Measurements from ENCODE around the gene BCAS3.
A peak's percentile ranks its signal among the peaks of the same experiment; 100 is the strongest.

BCAS3 gene

DNA sequence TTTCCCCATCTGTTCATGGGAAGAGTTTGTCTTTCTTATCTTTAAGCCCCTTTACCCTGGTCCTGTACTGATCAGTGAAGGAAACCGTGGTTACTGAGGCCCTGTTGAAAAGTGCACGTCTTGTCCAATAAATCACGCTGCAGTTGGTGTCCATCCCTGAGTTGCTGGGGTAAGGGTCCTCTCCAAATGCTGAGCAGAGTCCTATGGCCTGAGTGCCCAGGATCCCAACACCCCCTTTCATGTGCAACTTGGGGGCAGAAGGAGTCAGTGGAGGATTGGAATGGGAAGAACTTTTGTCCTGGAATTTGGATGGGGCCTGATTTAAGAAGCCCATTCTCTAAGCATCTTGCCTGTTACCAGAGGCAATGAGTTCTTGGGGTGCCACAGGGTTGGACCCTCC is 715.0 kb downstream of the BCAS3 start:
- DNase-seq, result no peak

DNA sequence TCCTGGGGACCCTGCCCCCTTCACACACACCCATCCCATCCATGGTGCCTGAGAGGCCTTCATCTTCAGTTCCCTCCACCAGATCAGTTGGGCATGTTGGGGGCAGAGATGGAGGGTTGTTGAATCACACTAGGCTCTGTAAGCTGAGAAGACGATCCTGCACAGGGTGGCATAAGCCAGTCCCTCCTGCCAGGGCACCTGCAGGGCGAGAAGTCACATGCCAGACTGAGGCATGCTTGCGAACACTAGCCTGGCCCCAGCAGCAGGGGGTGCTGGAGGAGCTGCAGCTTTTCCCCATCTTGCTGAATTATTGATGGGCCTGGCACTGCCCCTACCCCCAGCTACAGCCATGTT is 715.9 kb downstream of the BCAS3 start:
- DNase-seq, result no peak

DNA sequence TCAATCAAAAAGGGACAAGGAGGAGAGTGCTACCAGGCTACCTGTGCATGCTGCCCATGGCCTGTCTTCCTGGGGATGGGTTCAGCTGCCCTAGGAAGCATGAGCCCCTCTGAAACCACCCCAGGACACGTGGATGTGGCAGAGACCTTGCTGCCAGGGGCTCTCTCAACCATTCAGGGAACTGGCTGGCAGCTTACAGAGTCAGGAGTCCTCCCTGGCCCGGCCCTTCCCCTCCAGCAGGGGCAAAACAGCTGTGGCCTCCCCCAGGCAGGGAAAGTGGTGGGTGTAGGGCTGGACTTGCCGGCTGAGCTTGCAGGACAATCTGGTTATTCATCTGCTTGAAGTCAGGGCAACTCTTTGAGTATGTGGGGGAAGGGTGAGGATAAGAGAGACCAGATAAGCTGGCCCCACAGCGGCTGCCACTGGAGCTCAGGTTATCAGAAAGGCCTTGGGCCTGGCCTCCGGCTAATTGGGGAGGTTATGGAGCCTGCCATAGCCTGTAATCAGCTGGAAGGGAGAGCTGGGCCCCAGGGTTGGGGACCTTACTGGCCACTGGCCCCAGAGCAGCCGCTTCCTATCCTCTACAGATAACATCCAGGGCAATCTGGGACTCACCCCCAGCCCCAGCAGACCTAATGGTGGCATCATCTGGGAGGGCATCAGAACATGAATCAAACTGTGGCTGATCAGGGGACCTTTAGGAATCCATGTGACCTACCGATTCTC is 716.4 kb downstream of the BCAS3 start:
- DNase-seq, result no peak

DNA sequence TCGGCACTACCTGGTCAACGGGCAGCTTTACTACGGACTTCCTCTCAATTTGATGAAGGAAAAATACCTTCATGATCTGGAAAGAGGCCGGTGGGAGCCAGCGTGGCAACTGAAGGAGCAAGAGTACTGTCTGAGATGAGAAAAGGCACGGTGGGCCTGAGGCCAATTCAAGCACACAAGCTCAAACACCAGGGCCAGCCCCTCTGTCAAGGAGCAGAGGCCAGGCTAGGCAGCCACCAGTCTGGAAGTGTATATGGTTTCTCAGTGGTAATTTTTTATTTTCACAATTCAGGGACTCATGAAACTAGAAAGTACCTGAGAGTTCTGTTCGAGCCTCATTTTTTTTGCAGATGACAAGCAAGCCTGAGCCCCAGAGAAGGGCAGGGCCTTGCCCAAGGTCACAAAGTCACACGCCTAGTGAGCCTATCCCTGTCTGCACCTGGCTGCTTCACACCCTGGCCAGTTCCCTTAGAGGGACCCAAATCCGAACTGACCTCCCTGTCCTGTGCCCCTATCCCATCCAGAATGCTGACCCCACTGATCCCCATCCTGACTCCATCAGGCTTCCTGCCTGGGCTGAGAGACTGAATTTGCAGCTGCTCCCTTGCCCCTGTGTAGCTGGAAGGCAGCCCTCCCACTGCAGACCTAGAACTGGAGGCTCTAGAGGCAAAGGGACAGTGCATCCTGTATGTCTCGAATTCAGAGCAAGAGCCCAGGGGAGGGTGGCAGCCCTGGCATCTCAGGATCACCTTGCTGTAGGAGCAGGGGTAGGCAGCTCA is 717.2 kb downstream of the BCAS3 start:
- DNase-seq, result no peak

DNA sequence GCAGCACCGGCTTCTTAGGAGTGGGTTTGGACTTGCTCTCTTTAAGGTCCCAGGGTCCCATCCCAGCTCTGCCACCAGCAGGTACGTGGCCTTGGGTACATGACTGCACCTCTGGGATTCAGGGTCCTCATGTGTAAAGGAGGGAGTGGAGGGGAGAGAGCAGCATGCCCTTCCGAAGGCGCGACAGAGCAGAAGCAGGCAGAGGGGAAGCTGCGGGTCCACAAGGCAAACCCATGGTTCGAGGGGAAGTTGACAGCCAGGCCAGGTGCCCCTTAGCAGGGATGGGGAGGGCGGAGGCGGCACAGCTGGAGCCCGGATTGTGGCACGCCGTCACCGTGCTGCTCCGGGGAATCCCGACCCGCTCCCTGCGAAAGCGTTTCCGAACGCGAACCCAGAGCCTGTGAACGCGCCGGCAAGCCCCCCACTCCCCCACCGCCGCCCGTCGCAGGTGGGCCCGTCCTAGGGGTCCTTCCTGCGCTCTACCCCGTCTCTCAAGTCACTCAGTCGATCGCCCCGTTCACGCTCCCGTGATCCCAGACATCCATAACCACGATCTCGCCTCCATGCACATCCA is 717.8 kb downstream of the BCAS3 start:
- no peak for DNase-seq

DNA sequence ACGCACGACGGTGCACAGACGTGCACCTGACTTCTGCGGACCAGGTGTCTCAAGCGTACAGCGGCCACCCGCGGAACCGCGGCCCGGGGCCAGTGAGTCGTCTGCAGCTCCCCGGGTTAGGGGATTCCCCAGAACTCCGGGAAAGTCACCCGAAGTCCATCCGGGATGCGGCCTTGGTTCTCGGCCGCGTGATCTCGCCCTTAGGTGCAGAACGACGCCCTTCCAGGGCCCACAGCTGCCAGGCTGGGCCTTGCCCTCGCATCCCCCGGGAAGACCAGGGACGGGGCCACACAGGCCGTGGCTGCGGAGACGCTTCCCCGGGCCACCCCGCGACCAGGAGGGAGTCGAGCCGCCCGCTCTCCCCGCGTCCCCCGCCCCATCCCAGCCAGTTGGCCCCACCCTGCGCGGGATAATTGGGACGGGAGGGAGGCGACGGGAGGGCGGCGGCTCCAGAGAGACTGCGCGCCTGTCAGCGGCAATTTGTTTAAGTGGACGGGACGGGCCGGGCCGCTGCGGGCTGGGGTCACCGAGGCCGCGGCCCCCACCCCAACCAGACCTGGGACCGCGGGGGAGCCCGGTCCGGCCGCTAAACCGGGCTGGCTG is 718.4 kb downstream of the BCAS3 start:
- DNase-seq, result no peak

DNA sequence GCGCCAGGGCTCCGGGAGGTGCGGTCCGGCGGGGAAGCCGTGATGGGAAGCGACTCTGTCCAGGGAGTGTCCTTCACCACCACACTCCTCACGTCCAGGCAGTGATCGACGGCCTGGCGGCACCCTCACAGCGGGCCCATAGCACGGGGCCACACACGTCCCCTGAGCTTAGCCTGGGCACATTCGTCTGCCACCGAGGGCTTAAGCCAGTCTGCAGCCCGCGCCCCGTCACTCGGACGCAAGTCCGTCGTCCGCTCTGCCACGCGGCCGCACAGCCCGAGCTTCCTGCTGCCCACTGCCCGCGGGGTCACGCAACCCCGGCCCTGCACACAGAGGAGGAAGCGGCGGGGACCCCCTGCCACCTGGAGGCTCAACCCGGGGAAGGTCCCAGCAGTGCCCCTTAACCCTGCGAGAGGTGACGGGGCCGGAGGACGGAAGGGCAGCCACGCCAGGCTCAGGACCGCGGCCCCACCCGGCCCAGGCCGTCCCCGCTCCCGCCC is 719.0 kb downstream of the BCAS3 start:
- DNase-seq, result no peak

DNA sequence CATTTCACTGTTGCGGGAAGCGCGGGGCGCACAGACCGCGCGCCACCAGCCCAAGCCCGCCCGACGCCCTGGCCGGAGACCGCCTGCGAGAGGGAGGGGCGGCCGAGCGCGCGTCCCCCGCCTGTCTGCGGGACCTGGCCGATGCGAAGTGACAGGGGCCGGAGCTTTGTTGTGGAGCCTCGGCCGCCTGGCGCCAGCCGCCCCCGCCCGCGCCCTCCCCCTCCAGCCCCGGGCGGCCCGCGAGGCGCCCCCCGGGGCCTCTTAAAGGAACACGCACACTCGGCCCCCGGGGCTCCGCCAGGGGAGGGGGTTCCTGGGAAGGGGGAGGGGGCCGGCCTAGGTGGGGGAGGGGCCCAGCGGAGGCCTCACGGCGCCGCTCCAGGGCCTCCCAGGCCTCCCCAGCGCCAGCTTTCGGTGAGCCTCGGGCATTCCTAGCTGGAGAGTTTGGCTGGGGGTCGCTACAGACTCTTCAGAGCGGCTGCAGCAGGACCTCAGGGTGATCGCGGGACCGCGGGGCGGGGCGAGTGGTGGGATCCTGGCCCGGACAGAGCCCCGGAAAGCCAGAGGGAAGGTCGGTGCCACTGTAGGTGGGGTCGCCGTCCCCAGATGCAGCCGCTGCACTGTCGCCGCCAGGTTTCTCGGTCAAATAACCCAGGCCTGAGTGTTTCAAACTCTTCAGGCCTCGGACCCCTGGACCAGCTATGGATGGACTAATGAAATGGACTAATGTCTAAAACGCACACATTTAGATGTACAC is 719.6 kb downstream of the BCAS3 start:
- no peak for DNase-seq

DNA sequence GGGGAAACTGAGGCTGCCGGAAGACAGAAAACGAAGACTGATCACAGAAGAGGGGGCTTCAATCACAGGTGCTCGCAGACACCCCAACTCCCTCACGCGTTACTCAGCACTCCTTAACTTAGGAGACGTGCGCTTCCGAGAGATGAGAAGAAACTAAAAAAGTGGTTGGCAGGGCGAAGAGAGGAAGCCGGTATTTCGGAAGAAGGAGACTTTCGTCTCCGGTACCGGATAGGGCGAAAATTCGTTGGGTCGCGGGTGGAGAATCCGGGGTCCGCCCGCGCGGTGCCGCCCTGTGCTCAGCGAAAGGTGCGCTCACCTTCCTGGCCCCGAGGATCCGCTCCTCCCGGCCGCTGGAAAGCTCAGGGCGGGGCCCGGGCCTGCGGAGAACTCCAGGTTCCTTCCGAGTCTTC is 721.1 kb downstream of the BCAS3 start:
- no peak for DNase-seq

DNA sequence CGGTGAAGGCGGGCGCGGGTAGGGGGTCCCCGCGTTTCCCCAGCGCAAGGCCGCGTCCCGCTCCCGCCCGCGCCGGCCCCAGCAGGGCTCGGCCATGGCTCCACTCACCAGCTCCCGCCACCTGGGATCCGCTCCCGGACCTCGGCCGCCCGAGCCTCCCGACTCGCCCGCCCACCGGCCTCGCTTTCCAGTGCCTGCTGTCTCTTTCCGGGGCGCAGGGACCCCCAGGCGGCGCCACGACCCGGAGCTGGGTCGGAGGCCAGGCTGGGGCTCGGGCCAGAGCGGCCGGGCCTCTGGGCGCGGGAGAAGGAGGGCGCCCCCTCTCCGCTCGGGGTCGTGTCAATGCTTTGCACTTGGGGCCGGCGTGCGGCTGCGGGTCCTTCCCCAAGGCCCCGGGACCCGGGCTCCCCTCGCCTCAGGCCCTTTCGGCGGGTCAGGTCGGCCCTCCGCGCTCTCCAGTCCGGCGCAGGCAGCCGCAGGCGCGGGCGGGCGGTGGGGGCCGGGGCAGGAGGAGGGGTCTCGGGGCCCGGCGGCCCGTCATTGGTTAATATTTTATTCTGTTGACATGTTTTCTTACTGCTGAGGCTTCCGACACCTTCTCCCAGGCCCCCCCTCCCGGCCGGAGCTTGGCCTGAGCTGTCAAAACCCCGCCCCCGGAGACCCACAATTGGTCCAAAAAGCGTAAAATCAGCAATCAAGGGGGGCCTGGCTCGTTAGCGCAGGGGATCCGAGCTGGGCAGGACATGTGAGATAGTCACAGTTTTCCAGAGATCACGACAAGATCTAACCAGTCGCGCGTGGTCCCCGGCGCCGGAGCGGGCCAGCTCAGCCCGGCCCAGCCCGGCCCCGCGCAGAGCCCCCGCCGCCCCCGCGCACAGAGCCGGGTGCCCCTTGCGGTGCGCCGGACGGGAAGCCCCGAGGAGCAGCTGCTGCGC is 721.7 kb downstream of the BCAS3 start, which contains the start of gene TBX2:
TBX2 (plus strand) TSS at position 713 of the 935 bp plus-strand sequence. CDS start 334 bp downstream, outside the sequence.
- peak; percentile 84 for DNase-seq

DNA sequence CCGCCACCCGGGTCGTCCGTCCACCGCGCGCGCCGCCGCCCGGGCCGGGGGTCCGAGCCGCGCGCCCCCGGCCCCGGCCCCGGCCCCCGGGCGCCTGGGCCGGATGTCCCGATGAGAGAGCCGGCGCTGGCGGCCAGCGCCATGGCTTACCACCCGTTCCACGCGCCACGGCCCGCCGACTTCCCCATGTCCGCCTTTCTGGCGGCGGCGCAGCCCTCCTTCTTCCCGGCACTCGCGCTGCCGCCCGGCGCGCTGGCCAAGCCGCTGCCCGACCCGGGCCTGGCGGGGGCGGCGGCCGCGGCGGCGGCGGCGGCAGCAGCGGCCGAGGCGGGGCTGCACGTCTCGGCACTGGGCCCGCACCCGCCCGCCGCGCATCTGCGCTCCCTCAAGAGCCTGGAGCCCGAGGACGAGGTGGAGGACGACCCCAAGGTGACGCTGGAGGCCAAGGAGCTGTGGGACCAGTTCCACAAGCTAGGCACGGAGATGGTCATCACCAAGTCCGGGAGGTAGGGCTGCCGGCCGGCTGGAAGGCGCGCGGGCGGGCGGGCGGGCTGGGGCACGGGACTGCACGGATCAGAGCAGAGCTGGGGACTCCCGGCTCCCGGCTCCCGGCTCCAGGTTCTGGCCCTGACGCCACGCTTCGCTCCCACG is 722.5 kb downstream of the BCAS3 start:
- DNase-seq, result no peak

DNA sequence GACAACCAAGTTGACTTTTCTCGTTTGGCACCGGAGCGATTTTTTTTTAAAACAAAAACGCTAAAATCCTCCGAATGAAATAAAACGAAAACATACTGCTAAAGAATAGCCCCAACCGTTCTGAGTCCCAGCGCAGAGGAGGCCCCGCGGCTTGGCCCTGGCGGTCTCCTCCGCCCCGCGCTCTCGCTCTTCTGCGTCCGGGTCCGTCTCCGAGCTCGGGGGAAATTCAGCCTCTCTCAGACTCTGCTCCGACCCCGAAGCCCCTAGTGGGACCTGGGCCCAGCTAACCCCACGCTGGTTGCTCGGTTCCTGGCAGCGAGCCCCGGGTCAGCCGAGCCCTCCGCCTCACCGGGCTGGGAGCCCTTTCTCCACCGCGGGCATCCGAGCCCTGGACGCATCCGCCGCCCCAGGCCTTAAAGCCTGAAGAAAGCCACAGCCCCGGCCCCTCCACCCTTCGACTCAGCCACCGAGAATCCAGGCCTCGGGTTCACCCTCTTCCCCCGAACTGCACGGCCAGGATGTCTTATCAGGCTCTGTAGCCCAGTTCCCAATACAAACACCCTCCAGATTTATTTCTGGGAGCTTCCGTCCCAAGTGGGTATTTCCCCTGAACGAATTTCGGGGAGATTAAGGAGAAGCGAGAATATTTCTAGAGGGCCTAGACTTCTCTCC is 723.2 kb downstream of the BCAS3 start:
- DNase-seq, result no peak

DNA sequence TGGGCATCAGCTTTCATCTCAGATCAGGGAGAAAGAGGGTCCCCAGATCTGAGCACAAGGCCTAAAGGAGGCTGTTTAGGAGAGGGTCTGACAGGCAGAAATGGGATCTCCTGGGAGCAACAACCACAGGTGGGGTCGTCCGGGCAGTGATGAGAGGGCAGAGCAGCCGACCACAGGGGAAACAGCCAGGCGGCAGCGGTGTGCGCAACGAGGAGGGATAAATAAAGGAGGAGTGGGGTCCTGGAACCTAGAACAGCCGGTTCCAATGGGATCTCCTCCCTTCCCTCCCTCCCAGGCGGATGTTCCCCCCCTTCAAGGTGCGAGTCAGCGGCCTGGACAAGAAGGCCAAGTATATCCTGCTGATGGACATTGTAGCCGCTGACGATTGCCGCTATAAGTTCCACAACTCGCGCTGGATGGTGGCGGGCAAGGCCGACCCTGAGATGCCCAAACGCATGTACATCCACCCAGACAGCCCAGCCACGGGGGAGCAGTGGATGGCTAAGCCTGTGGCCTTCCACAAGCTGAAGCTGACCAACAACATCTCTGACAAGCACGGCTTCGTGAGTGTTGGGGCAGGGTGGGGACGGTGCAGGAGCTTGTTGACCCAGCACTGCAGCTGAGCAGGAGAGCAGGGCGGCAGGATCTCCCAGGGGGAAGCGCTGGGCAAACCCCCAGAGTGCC is 723.9 kb downstream of the BCAS3 start:
- no peak for DNase-seq

DNA sequence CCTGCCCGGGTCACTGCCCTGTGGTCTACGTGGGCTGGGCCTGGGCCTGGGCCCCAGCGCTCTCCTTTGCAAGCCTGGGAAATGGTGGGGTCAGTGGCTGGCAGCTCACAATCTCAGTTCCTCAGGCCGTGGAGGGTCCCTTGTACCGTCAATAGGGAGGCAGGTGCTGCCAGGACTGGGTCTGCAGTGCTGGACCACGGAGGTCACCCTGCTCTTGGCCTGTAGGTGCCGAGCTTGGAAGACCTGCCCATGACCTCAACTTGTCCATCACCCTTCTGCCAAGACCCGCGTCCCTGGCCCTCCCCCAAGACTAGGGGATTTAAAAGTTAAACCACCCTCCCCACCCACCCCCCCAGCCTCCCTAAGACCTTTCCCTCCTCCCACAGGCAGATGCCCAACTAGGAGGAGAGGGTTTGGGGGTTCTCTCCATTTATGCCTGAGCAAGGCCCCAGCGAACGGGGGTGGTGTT is 724.5 kb downstream of the BCAS3 start:
- no peak for DNase-seq

DNA sequence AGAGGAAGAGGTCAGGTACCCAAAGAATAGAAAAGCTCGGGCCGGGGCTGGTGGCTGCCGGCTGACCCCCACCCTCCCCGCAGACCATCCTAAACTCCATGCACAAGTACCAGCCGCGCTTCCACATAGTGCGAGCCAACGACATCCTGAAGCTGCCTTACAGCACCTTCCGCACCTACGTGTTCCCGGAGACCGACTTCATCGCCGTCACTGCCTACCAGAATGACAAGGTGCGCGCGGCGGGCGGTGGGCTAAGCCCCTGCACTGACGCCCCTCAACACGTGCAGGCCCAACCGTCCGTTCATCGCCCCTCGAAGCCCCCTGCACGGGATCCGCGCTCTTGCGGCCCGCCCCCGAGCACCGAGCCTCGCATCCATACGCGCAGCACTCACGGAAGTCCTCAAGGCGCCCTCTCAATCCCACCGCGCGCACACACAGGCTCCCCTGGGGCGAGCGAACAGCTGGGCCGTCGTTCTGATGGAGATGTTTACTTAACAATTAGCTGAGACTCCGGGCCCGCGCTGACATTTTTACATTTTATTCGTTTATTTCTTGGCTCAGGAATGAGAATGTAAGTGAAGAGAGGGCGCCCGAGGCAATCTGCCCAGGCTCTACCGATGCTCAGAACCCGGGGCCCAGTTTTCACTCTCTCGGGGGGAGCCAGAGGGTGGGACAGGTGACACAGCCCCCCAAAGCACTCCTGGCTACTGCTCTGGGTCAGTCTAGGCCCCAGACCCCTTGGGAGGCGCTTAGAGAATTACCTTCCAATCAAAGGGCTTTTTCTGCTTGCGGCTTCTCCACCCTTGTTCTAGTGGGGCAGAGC is 725.5 kb downstream of the BCAS3 start:
- no peak for DNase-seq

DNA sequence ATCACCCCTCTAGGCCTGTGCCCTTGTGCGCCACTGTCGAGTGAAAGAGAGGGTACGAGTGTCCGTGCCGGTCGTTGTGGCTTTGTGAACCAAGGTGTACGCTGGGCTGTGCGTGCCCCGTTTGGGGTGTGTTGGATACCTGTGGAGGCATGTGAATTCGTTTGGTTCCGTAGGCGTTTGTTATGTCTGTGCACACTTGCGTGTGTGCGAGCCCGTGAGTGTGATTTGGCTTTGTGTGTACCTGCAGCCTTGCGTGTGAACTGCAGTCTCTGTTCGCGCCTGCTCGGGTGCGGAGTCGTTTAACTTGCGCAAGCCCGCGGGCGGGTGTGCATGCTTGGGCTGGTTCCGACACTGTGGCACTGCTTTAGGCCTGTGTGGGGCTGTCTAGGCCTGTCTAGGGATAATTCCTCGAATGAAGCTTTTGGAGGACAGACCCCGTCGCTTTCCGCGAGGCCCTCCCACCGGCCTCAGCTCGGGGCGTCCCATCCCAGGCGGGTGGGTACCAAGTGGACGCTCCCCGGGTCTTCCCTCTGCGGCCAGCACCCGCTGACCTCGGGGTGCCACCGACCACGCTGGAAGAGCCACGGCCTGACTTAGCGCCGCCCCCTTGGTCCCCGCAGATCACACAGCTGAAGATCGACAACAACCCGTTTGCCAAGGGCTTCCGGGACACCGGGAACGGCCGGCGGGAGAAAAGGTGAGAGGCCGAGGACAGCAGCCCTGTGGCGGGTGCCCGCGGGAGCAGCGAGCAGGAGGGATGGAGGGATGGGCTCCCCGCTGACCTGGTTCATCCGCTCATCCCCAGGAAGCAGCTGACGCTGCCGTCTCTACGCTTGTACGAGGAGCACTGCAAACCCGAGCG is 726.4 kb downstream of the BCAS3 start:
- DNase-seq, result no peak

DNA sequence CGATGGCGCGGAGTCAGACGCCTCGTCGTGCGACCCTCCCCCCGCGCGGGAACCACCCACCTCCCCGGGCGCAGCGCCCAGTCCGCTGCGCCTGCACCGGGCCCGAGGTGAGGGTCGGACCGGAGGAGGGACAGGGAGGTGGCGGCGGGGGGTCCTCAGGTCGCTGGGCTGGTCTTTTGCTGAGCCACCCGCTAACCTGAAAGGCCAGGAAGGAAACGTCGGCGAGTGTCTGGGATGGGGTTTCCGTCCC is 726.9 kb downstream of the BCAS3 start:
- DNase-seq, result no peak
